Measurements from ENCODE around the gene SEMA3D. TPM values are rescaled to one million over a fixed set of nuclear protein-coding genes. Genes with fewer than 3 reads are reported as not detected.

Gene SEMA3D
- total and polyA plus RNA-seq, 2 experiments from 2014 or later, result 1.5 to 7.2 TPM

DNA sequence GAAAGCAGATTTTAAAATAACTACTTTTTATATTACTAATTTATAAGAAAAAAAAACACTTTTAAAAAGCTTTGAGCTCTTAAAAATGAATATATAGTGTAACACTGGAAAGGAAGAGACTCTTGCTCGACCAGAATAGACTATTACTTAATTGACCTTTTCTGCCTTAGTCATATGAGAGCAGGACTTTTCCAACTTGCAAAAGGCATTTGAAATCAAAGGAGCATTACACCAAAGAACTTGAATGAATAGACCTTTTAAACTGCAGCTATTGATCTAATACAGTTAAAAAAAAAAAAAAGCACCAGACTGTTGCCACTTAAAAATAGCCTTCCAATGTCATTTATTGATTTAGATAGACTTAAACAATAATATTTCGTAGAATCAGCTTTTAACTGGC, 17.2 kb upstream of the SEMA3D start (continued):
- TF ChIP-seq, protein P1, sequence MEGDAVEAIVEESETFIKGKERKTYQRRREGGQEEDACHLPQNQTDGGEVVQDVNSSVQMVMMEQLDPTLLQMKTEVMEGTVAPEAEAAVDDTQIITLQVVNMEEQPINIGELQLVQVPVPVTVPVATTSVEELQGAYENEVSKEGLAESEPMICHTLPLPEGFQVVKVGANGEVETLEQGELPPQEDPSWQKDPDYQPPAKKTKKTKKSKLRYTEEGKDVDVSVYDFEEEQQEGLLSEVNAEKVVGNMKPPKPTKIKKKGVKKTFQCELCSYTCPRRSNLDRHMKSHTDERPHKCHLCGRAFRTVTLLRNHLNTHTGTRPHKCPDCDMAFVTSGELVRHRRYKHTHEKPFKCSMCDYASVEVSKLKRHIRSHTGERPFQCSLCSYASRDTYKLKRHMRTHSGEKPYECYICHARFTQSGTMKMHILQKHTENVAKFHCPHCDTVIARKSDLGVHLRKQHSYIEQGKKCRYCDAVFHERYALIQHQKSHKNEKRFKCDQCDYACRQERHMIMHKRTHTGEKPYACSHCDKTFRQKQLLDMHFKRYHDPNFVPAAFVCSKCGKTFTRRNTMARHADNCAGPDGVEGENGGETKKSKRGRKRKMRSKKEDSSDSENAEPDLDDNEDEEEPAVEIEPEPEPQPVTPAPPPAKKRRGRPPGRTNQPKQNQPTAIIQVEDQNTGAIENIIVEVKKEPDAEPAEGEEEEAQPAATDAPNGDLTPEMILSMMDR (conservative IDR thresholded peaks at IDR 0.05; ENCODE audit: low read depth in 2 of 2), result no peak
- TF ChIP-seq EZH2phosphoT487 (IDR thresholded peaks at IDR 0.05; ENCODE audit: unreplicated experiment), result no peak

DNA sequence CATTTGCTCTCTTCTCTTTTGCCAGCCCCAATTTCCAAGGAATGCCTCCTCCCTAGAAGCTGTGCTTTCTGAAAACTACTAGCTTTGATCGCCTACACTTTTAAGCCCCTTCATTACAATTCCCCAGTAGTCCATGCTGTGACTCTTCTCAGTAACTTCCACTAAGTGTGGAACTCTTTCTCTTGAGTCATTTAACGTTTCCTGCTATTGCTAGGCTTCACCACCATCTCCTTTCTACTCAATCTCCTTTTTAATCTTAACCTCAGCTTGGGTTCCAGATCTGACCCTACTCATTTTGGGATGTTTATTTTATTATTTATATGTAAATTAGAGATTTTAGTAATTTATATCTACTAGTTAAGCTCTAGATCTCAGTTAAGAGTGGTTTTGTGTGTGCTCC, 14.4 kb upstream of the SEMA3D start:
- Histone ChIP-seq H3K27me3 (ENCODE audit: insufficient read depth) (no peaks in the 10 kb centered on the region), H3K79me2 (replicated peaks; ENCODE audit: insufficient read depth) (no peaks in the 10 kb centered on the region), H3K27ac (ENCODE audit: low read depth) (no peak overlapping the region), H3K4me2 (no peak overlapping the region), H3F3A (replicated peaks; ENCODE audit: low read depth) (no peaks in the 10 kb centered on the region), H3K4me1 (ENCODE audit: insufficient read depth) (peaks cover 20% of the 10 kb centered on the region), H3K4me3 (no peak overlapping the region), H3K9me2 (ENCODE audit: insufficient read depth) (no peaks in the 10 kb centered on the region), H3K36me3 (ENCODE audit: insufficient read depth) (no peaks in the 10 kb centered on the region; the same call in 1 of the 2 replicates), H2AFZ (no peak overlapping the region), H4K20me1 (replicated peaks; ENCODE audit: insufficient read depth) (no peaks in the 10 kb centered on the region)
- Mint-ChIP-seq H3K36me3 (ENCODE audit: low read depth) (peaks cover 25% of the 10 kb centered on the region), H3K27ac (no peak overlapping the region), H3K4me1 (peaks cover 15% of the 10 kb centered on the region), H3K4me3 (no peak overlapping the region), H3K27me3 (ENCODE audit: insufficient read depth, low read depth, poor library complexity) (no peaks in the 10 kb centered on the region), H3K9me3 (peaks cover 32% of the 10 kb centered on the region)
- no peak for DNase-seq (ENCODE audit: low spot score)
- TF ChIP-seq ZNF114 (CRISPR knock-in tag; IDR thresholded peaks at IDR 0.05) (no peak), EZH2 (IDR thresholded peaks at IDR 0.05; ENCODE audit: low read depth, unreplicated experiment) (no peak)
- TF ChIP-seq, protein P2, sequence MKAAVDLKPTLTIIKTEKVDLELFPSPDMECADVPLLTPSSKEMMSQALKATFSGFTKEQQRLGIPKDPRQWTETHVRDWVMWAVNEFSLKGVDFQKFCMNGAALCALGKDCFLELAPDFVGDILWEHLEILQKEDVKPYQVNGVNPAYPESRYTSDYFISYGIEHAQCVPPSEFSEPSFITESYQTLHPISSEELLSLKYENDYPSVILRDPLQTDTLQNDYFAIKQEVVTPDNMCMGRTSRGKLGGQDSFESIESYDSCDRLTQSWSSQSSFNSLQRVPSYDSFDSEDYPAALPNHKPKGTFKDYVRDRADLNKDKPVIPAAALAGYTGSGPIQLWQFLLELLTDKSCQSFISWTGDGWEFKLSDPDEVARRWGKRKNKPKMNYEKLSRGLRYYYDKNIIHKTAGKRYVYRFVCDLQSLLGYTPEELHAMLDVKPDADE (IDR thresholded peaks at IDR 0.05), result no peak
- TF ChIP-seq, protein P3, sequence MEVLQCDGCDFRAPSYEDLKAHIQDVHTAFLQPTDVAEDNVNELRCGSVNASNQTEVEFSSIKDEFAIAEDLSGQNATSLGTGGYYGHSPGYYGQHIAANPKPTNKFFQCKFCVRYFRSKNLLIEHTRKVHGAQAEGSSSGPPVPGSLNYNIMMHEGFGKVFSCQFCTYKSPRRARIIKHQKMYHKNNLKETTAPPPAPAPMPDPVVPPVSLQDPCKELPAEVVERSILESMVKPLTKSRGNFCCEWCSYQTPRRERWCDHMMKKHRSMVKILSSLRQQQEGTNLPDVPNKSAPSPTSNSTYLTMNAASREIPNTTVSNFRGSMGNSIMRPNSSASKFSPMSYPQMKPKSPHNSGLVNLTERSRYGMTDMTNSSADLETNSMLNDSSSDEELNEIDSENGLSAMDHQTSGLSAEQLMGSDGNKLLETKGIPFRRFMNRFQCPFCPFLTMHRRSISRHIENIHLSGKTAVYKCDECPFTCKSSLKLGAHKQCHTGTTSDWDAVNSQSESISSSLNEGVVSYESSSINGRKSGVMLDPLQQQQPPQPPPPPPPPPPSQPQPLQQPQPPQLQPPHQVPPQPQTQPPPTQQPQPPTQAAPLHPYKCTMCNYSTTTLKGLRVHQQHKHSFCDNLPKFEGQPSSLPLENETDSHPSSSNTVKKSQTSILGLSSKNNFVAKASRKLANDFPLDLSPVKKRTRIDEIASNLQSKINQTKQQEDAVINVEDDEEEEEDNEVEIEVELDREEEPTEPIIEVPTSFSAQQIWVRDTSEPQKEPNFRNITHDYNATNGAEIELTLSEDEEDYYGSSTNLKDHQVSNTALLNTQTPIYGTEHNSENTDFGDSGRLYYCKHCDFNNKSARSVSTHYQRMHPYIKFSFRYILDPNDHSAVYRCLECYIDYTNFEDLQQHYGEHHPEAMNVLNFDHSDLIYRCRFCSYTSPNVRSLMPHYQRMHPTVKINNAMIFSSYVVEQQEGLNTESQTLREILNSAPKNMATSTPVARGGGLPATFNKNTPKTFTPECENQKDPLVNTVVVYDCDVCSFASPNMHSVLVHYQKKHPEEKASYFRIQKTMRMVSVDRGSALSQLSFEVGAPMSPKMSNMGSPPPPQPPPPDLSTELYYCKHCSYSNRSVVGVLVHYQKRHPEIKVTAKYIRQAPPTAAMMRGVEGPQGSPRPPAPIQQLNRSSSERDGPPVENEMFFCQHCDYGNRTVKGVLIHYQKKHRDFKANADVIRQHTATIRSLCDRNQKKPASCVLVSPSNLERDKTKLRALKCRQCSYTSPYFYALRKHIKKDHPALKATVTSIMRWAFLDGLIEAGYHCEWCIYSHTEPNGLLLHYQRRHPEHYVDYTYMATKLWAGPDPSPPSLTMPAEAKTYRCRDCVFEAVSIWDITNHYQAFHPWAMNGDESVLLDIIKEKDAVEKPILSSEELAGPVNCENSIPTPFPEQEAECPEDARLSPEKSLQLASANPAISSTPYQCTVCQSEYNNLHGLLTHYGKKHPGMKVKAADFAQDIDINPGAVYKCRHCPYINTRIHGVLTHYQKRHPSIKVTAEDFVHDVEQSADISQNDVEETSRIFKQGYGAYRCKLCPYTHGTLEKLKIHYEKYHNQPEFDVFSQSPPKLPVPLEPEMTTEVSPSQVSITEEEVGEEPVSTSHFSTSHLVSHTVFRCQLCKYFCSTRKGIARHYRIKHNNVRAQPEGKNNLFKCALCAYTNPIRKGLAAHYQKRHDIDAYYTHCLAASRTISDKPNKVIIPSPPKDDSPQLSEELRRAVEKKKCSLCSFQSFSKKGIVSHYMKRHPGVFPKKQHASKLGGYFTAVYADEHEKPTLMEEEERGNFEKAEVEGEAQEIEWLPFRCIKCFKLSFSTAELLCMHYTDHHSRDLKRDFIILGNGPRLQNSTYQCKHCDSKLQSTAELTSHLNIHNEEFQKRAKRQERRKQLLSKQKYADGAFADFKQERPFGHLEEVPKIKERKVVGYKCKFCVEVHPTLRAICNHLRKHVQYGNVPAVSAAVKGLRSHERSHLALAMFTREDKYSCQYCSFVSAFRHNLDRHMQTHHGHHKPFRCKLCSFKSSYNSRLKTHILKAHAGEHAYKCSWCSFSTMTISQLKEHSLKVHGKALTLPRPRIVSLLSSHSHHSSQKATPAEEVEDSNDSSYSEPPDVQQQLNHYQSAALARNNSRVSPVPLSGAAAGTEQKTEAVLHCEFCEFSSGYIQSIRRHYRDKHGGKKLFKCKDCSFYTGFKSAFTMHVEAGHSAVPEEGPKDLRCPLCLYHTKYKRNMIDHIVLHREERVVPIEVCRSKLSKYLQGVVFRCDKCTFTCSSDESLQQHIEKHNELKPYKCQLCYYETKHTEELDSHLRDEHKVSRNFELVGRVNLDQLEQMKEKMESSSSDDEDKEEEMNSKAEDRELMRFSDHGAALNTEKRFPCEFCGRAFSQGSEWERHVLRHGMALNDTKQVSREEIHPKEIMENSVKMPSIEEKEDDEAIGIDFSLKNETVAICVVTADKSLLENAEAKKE (CRISPR knock-in tag; IDR thresholded peaks at IDR 0.05), result no peak
- no peak for ATAC-seq

Measured in GM23338 (cell line).